ENCODE data around the gene TUBB8. TPM values are rescaled to one million over a fixed set of nuclear protein-coding genes. Genes with fewer than 3 reads are reported as not detected.
"Not testable (repeated sequence)": the region's sequence is repeated elsewhere in the genome, so short reads cannot be mapped to it uniquely, and the experiment has no call there.

Gene TUBB8
- total RNA-seq, 1 donor from 2014 or later = not detected

DNA sequence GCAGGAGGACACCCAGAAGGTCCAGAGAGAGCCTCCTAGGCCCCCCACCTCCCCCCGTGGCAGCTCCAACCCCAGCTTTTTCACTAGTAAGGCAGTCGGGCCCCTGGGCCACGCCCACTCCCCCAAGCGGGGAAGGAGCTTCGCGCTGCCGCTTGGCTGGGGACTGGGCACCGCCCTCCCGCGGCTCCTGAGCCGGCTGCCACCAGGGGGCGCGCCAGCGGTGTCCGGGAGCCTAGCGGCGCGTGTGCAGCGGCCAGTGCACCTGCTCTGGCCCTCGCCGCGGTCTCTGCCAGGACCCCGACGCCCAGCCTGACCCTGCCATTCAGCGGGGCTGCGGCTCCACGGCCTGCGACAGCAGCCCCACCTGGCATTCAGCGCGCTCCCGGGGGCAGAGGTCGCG, 37.8 kb downstream of the TUBB8 start:
- not testable (repeated sequence) for H3K27ac Mint-ChIP-seq (ENCODE audit: unreplicated experiment); H3K27me3 Mint-ChIP-seq (ENCODE audit: unreplicated experiment); H3K4me1 Mint-ChIP-seq (ENCODE audit: unreplicated experiment); H3K4me3 Mint-ChIP-seq (ENCODE audit: unreplicated experiment); H3K9me3 Mint-ChIP-seq (ENCODE audit: unreplicated experiment); H3K36me3 Mint-ChIP-seq (ENCODE audit: unreplicated experiment)
- DNase-seq (ENCODE audit: extremely low spot score, unreplicated experiment) = peak; percentile 89
- TF ChIP-seq, protein P1, sequence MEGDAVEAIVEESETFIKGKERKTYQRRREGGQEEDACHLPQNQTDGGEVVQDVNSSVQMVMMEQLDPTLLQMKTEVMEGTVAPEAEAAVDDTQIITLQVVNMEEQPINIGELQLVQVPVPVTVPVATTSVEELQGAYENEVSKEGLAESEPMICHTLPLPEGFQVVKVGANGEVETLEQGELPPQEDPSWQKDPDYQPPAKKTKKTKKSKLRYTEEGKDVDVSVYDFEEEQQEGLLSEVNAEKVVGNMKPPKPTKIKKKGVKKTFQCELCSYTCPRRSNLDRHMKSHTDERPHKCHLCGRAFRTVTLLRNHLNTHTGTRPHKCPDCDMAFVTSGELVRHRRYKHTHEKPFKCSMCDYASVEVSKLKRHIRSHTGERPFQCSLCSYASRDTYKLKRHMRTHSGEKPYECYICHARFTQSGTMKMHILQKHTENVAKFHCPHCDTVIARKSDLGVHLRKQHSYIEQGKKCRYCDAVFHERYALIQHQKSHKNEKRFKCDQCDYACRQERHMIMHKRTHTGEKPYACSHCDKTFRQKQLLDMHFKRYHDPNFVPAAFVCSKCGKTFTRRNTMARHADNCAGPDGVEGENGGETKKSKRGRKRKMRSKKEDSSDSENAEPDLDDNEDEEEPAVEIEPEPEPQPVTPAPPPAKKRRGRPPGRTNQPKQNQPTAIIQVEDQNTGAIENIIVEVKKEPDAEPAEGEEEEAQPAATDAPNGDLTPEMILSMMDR (IDR thresholded peaks at IDR 0.05) = peak; percentile 37

DNA sequence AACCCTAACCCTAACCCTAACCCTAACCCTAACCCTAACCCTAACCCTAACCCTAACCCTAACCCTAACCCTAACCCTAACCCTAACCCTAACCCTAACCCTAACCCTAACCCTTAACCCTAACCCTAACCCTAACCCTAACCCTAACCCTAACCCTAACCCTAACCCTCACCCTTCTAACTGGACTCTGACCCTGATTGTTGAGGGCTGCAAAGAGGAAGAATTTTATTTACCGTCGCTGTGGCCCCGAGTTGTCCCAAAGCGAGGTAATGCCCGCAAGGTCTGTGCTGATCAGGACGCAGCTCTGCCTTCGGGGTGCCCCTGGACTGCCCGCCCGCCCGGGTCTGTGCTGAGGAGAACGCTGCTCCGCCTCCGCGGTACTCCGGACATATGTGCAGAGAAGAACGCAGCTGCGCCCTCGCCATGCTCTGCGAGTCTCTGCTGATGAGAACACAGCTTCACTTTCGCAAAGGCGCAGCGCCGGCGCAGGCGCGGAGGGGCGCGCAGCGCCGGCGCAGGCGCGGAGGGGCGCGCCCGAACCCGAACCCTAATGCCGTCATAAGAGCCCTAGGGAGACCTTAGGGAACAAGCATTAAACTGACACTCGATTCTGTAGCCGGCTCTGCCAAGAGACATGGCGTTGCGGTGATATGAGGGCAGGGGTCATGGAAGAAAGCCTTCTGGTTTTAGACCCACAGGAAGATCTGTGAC, 38.7 kb downstream of the TUBB8 start:
- not testable (repeated sequence) for DNase-seq (ENCODE audit: extremely low spot score, unreplicated experiment); H3K4me1 Mint-ChIP-seq (ENCODE audit: unreplicated experiment); H3K4me3 Mint-ChIP-seq (ENCODE audit: unreplicated experiment); H3K36me3 Mint-ChIP-seq (ENCODE audit: unreplicated experiment); H3K27me3 Mint-ChIP-seq (ENCODE audit: unreplicated experiment); H3K9me3 Mint-ChIP-seq (ENCODE audit: unreplicated experiment); H3K27ac Mint-ChIP-seq (ENCODE audit: unreplicated experiment)

Other genes starting within 250 kb of the TUBB8 start
- gene ZMYND11, start 86.2 kb upstream of the TUBB8 start, total RNA-seq = 87.7 and 87.8 TPM in 2 replicates